Activated CD4-positive, alpha-beta T cell treated with anti-CD3 and anti-CD28 coated beads for 36 hours (primary cell): ENCODE measurements around the gene MYO3B. TPM values are rescaled to one million over a fixed set of nuclear protein-coding genes. Genes with fewer than 3 reads are reported as not detected.
A peak's percentile ranks its signal among the peaks of the same experiment; 100 is the strongest.

ENCODE experiments used
- ATAC-seq: fragments of 200-7000 bp; cut with Tn5 transposase; one replicate; pipeline ENCODE4 v1.10.0; 2021; ENCODE audit warnings: mild to moderate bottlenecking, moderate library complexity
- CTCF ChIA-PET: fragments of 350-600 bp; sonication (Branson Sonifier 250); formaldehyde crosslinking; loops from one replicate; lab custom pipeline; 2021; ENCODE audit warnings: antibody characterized with exemption; lab: Charles Lee
- POLR2A ChIA-PET: fragments of 350-600 bp; sonication (Branson Sonifier 250); formaldehyde crosslinking; loops from one replicate; lab custom pipeline; 2021; ENCODE audit warnings: antibody characterized with exemption, inconsistent platforms; lab: Charles Lee
- DNase-seq: peaks from one replicate; pipeline ENCODE4 v3.0.0-alpha.2; 2020
- H3K27ac Mint-ChIP-seq: one replicate; pipeline ENCODE4 v1.8.0; 2021; ENCODE audit warnings: mixed read lengths
- H3K27me3 Mint-ChIP-seq: one replicate; pipeline ENCODE4 v1.8.0; 2021; ENCODE audit warnings: mixed read lengths
- H3K36me3 Mint-ChIP-seq: one replicate; pipeline ENCODE4 v1.8.0; 2021; ENCODE audit warnings: low read depth, mixed read lengths
- H3K4me1 Mint-ChIP-seq: one replicate; pipeline ENCODE4 v1.8.0; 2021; ENCODE audit warnings: mixed read lengths
- H3K4me3 Mint-ChIP-seq: one replicate; pipeline ENCODE4 v1.8.0; 2021; ENCODE audit warnings: mild to moderate bottlenecking, moderate library complexity, mixed read lengths
- H3K9me3 Mint-ChIP-seq: one replicate; pipeline ENCODE4 v1.8.0; 2021; ENCODE audit warnings: low read depth, mixed read lengths
- intact Hi-C, 2 experiments: fragments of 100-400 bp; cut with DNase I in 1 of 2; cut with micrococcal nuclease in 1 of 2; formaldehyde crosslinking; loops; one replicate each; pipeline versions ENCODE4 v1.14.2 to v1.15.1; 2022 to 2024; cut with DNase I, micrococcal nuclease
- total RNA-seq, 2 experiments: library from RNA; stranded (reverse); gene quantifications; one replicate each; pipeline ENCODE4 v1.2.3, GENCODE V29; 2021

Gene MYO3B
- total RNA-seq, 2 experiments from 2014 or later, result 0.97 to 1.2 TPM

DNA sequence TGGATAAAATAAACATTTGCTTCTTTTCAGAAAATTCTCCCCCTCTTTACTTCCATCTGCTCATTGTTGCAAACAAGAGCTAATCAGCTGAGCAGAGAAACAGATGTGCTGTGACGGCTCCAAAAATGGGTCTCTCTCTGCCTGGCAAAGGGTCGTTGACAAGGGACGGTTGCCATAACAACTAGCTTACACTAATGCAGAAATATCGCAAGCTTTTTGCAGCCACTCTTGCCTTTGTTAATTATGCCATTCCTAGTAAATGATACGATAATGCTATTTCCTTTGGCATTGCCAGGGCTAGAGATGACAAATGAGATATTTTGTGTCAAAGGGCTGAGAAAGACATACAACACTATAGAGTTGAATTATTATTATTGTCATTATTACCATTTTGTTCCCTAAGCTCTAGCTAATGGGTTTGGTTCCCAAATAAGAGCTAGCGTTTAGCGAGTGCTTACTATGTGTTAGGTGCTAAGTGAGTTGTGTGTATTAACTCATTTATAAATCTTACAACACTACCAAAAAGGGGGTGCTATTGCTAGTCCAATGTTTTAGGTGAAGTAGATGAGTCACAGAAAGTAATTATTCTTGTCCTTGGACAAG is 46.8 kb downstream of the MYO3B start:
- H3K36me3 Mint-ChIP-seq, result no peaks in the 10 kb centered on the region
- POLR2A ChIA-PET, result no interaction called here

DNA sequence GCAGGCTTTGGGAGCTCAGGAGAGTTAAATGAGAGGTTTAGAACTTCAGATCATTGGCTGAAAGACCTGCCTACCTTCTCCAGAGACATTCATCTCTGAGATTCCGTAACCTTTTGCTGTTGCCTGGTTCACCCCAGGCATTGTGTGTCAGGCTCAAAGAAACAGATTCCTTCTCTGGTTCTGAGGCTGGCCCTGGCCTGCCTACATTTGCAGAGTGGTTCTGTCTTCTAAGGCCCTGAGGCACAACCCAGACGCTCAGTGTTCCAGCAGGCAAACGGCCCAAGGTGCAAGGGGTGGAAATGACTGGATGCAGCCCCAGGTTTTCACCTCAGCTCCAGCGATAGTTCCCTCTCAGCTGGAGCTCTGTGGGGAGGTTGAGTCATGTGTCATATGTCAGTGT is 48.3 kb downstream of the MYO3B start:
- H3K4me1 Mint-ChIP-seq, result no peaks in the 10 kb centered on the region
- DNase-seq, result no peak
- CTCF ChIA-PET, result interaction anchor here (0.5 kb wide), 1 partner anchor 144 kb away, joined by 4 read pairs; no protein-coding TSS in a partner anchor
- no peaks in the 10 kb centered on the region for H3K9me3 Mint-ChIP-seq
- no peak overlapping the region for H3K4me3 Mint-ChIP-seq
- intact Hi-C loops, result no loop called here
- POLR2A ChIA-PET, result no interaction called here
- H3K27ac Mint-ChIP-seq, result no peak overlapping the region
- H3K27me3 Mint-ChIP-seq, result no peaks in the 10 kb centered on the region
- ATAC-seq, result no peak
- H3K36me3 Mint-ChIP-seq, result no peaks in the 10 kb centered on the region

More for the DNA sequence above, 46.8 kb downstream of the MYO3B start:
- H3K27ac Mint-ChIP-seq, result no peak overlapping the region
- H3K4me3 Mint-ChIP-seq, result no peak overlapping the region
- CTCF ChIA-PET, result interaction anchor here (1.1 kb wide), 1 partner anchor 136 kb away, joined by 4 read pairs; no protein-coding TSS in a partner anchor
- intact Hi-C loops, result no loop called here
- no peaks in the 10 kb centered on the region for H3K27me3 Mint-ChIP-seq
- H3K4me1 Mint-ChIP-seq, result no peaks in the 10 kb centered on the region
- ATAC-seq, result no peak
- no peak for DNase-seq
- no peaks in the 10 kb centered on the region for H3K9me3 Mint-ChIP-seq

DNA sequence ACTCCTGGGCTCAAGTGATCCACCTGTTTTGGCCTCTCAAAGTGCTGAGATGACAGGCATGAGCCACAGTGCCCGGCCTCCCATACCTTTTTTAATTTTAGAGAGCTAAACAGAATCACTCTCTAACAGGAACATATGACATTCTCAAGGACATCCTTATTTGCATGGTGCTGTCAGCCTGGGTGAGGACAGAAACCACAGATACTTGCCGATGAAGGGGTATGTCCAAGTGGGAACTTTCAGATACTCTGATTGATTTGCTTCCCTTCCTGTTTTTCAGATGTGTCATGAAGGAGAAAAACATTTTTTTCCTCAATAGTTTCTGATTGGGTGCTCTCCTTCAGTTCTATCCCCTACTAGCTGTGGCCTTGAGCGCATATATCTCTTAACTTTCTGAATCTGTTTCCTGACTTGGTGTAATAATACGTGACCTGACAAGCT is 49.6 kb downstream of the MYO3B start:
- Mint-ChIP-seq H3K27me3 (no peaks in the 10 kb centered on the region), H3K9me3 (no peaks in the 10 kb centered on the region), H3K4me3 (no peak overlapping the region), H3K27ac (no peak overlapping the region), H3K4me1 (no peaks in the 10 kb centered on the region), H3K36me3 (no peaks in the 10 kb centered on the region)
- ATAC-seq (no peak), DNase-seq (no peak)
- intact Hi-C loops, result no loop called here
- CTCF ChIA-PET, result no interaction called here
- POLR2A ChIA-PET, result no interaction called here

DNA sequence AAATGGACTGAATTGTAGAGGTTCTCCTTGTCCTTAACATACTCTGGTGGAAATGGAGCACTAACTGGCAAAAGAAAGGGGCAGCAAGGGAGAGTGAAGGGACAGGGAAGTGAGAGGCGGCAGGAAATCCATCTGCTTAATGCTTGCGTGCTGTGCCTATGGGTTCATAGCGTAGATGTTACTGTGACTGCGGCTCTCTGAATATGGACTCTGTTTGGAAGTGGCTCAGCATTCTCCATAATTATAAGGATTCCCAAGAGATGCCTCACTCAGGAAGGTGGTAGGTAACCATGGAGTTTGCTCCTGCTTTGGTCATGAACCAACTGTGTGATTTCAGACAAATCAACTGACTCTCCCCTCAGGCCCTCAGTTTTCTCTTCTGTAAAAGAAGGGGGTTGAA is 50.0 kb downstream of the MYO3B start:
- Mint-ChIP-seq H3K27ac (no peak overlapping the region), H3K36me3 (no peaks in the 10 kb centered on the region), H3K9me3 (no peaks in the 10 kb centered on the region), H3K4me1 (no peaks in the 10 kb centered on the region), H3K4me3 (no peak overlapping the region), H3K27me3 (no peaks in the 10 kb centered on the region)
- DNase-seq (no peak), ATAC-seq (no peak)
- CTCF ChIA-PET, result no interaction called here
- POLR2A ChIA-PET, result no interaction called here
- intact Hi-C loops, result no loop called here

DNA sequence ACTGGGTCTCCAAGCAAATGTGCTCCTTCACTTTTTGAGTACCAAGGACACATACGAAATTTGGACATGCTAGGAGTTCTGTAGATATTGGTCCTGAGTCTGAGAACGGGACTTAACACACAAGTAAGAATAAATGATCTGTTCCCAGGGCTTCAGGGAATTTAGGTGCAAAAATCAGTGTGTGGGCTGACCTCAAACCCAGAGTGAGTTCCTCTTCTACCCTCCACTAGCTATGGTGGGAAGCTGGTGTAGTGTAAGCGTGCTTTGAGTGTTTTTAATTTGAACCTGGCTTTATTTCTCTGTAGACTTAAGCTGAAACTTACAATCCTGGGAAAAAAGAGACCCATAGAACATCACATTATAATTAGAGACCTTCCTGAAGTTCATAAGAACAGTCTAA is 50.5 kb downstream of the MYO3B start:
- Mint-ChIP-seq H3K4me1 (no peaks in the 10 kb centered on the region), H3K9me3 (no peaks in the 10 kb centered on the region), H3K4me3 (no peak overlapping the region), H3K27me3 (no peaks in the 10 kb centered on the region), H3K36me3 (no peaks in the 10 kb centered on the region), H3K27ac (no peak overlapping the region)
- ChIA-PET CTCF (no interaction called here), POLR2A (no interaction called here)
- DNase-seq (no peak), ATAC-seq (no peak)
- intact Hi-C loops, result no loop called here

DNA sequence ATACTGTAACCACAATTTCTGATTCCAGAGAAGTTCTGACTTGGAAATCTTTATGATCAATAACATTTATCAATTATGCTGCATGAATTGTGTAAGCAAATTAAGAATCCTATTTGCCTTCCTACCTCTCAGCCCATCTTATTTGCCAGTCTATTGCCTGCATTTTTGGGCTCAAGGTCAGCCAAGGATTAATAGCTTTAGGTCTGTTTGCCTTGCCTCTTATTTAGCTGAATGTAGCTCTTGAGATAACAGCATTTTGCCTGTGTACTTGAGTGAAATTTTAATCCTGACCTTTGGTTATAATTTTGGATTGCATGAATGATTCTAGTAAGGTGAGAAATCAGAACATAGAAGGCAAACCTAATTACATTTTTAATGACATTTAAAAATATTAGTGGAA is 51.2 kb downstream of the MYO3B start:
- no peak overlapping the region for H3K27ac Mint-ChIP-seq
- no peak for DNase-seq
- CTCF ChIA-PET, result interaction anchor here (1.0 kb wide), 1 partner anchor 40 kb away, joined by 4 read pairs; no protein-coding TSS in a partner anchor

DNA sequence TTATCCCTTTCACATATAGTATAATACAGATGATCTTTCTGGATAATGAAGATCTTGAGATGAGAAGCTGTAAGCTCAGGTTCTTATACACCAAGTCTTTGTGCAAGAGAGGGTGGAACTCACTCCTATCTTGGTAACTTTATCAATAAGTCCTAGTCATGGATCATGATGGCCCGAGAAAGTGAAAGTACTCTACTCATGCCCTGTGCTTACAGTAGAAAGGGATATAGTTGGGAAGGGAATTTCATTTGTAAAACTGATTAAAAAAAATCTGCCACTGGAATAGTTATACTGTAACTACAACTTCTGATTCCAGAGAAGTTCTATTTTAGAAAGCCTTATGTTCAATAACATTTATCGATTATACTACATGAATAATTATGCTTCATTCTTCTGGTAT is 51.8 kb downstream of the MYO3B start:
- Mint-ChIP-seq H3K27ac (no peak overlapping the region), H3K9me3 (no peaks in the 10 kb centered on the region), H3K27me3 (no peaks in the 10 kb centered on the region), H3K4me3 (no peak overlapping the region), H3K4me1 (no peaks in the 10 kb centered on the region), H3K36me3 (no peaks in the 10 kb centered on the region)
- DNase-seq (no peak), ATAC-seq (no peak)
- ChIA-PET CTCF (interaction anchor here (1.0 kb wide), 1 partner anchor 41 kb away, joined by 4 read pairs; no protein-coding TSS in a partner anchor), POLR2A (no interaction called here)
- intact Hi-C loops, result no loop called here

More for the DNA sequence above, 51.2 kb downstream of the MYO3B start:
- Mint-ChIP-seq H3K27me3 (no peaks in the 10 kb centered on the region), H3K9me3 (no peaks in the 10 kb centered on the region), H3K4me1 (no peaks in the 10 kb centered on the region), H3K4me3 (no peak overlapping the region), H3K36me3 (no peaks in the 10 kb centered on the region)
- intact Hi-C loops, result no loop called here
- ATAC-seq, result no peak
- POLR2A ChIA-PET, result no interaction called here

DNA sequence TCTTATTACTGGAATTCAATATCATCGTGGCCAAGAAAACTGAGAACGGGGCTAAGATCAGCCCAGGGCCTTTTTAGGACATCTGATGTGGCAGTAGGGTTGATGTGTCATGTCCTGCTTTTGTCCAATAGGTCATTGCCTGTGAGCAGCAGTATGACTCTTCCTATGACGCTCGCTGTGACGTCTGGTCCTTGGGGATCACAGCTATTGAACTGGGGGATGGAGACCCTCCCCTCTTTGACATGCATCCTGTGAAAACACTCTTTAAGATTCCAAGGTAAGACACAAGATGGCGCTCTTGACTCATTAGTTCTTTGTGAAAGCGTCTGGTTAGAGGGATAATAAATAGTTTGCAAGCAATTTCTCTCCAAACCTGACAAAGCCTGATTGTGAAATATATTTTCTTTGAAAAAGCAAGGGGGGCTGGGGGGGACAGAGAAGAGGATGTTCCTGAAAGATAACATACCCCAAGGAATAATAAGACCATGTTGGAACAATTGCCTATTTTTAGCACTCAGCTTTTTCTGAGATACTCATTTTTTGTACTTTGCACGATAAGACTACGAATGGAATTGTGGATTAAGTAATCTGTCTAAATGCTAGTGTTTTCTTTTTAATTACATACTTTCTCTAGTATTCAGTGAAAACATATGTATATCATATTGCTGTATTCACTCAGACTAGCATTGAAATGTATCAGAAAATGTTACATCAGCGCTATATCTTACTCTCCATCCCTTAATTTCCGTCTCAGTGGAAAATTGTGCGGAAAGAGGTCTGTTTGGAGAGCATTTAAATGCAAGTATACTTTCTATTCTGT is 58.1 kb downstream of the MYO3B start:
- Mint-ChIP-seq H3K27ac (no peak overlapping the region), H3K4me3 (no peak overlapping the region), H3K27me3 (peaks cover 15% of the 10 kb centered on the region), H3K9me3 (no peaks in the 10 kb centered on the region), H3K4me1 (no peaks in the 10 kb centered on the region), H3K36me3 (no peaks in the 10 kb centered on the region)
- DNase-seq, result peak; percentile 46
- CTCF ChIA-PET, result interaction anchor here (0.8 to 2.5 kb wide), 12 partner anchors 17 to 637 kb away, joined by 3 to 8 read pairs (median 4); partner anchors contain the start of genes ERICH2 and GAD1
- peak; percentile 63 for ATAC-seq
- intact Hi-C loops, result loop anchor here (1.0 to 5.0 kb wide), 3 partner anchors 173 to 581 kb away; partner anchors contain the start of gene GAD1 (in 1 of the 2)
- POLR2A ChIA-PET, result no interaction called here

DNA sequence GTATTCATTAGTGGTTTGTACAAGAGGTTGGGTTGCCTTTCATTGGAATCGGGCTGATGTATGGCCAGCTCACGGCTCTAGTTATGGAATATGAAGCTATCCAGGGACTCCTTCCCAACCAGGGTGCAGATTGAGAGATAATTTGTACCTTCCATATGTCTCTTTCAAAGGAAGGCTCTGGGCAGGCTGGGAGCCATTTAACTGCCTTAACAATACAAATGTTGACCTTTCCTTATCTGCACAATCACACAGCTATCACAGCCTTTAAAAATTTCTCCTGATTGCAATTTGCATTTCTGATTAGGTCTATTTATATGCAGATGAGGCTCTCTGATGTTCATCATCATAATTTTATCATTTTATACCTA is 58.7 kb downstream of the MYO3B start:
- ChIA-PET CTCF (interaction anchor here (0.8 to 2.5 kb wide), 10 partner anchors 23 to 637 kb away, joined by 3 to 8 read pairs (median 4); partner anchors contain the start of genes ERICH2 and GAD1), POLR2A (no interaction called here)

DNA sequence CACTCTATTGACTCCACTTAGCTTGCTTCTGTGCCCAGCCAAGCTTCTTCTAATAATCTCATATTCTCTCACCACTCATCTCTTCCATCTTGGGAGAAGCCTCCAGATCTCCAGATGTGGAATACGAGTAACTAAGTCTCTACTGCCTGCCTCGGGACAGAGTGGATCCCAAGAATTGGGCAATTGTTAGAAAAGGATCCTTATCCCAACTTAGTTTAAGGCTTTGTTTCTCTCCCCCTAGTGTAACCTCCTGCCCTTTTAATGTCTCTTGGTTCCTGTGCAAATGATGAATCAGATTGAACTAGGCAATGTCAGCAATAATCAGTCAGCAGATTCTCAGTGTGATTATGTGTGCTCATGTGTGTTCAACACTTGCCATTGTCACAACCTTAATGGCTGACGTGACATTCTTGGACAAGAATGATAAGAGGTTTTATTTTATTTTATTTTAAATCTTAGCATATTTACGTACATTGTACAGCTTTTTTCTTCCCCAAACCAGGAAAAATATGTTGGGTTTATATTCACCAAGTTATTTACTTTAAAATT is 59.7 kb downstream of the MYO3B start:
- no peak for ATAC-seq
- H3K4me3 Mint-ChIP-seq, result no peak overlapping the region
- peaks cover 20% of the 10 kb centered on the region for H3K27me3 Mint-ChIP-seq
- no peak overlapping the region for H3K27ac Mint-ChIP-seq
- CTCF ChIA-PET, result interaction anchor here (1.0 to 2.5 kb wide), 2 partner anchors 132 to 271 kb away, joined by 3 to 8 read pairs; no protein-coding TSS in a partner anchor
- H3K9me3 Mint-ChIP-seq, result no peaks in the 10 kb centered on the region
- POLR2A ChIA-PET, result no interaction called here
- no peaks in the 10 kb centered on the region for H3K4me1 Mint-ChIP-seq
- intact Hi-C loops, result loop anchor here (2.0 to 5.0 kb wide), 2 partner anchors 171 to 580 kb away; partner anchors contain the start of gene GAD1 (in 1 of the 2)
- DNase-seq, result no peak
- no peaks in the 10 kb centered on the region for H3K36me3 Mint-ChIP-seq

More for the DNA sequence above, 58.7 kb downstream of the MYO3B start:
- Mint-ChIP-seq H3K36me3 (no peaks in the 10 kb centered on the region), H3K9me3 (no peaks in the 10 kb centered on the region), H3K27me3 (peaks cover 19% of the 10 kb centered on the region), H3K4me1 (no peaks in the 10 kb centered on the region), H3K4me3 (no peak overlapping the region), H3K27ac (no peak overlapping the region)
- ATAC-seq (no peak), DNase-seq (no peak)
- intact Hi-C loops, result loop anchor here (1.0 to 5.0 kb wide), 3 partner anchors 172 to 581 kb away; partner anchors contain the start of gene GAD1 (in 1 of the 2)

DNA sequence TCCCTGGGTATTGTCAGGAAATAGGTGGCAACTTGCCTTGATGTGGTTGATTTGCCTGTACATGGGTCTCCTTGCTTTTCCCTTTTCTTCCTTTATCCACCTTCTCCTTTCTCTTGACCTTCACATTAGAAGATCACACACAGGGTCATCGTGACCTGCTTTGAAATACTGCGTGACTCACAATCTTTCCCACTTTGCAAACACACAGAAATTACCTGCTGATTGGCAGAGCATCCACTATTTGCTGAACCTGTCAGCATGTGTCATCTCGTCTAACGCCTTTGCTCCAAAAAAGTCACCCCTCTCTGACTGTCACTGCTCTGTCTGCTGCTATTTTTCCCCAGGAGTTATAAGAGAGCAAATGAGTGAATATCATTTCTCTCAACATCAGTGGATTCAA is 60.8 kb downstream of the MYO3B start:
- peaks cover 23% of the 10 kb centered on the region for H3K27me3 Mint-ChIP-seq
- H3K9me3 Mint-ChIP-seq, result no peaks in the 10 kb centered on the region
- ChIA-PET CTCF (no interaction called here), POLR2A (no interaction called here)
- no peak overlapping the region for H3K4me3 Mint-ChIP-seq
- intact Hi-C loops, result loop anchor here in 1 of 2 experiments (5.0 kb wide), 1 partner anchor 579 kb away; the partner anchor contains the start of gene GAD1
- H3K27ac Mint-ChIP-seq, result no peak overlapping the region
- H3K4me1 Mint-ChIP-seq, result no peaks in the 10 kb centered on the region
- ATAC-seq (no peak), DNase-seq (no peak)
- H3K36me3 Mint-ChIP-seq, result no peaks in the 10 kb centered on the region
